ENCODE data around the gene P2RX7.
"Not testable (repeated sequence)": the region's sequence is repeated elsewhere in the genome, so short reads cannot be mapped to it uniquely, and the experiment has no call there.

P2RX7 gene

GRCh38 chr12:121139286-121139685, 6.6 kb downstream of the P2RX7 start:
- DNase-seq = no peak

GRCh38 chr12:121142171-121142950, 9.7 kb downstream of the P2RX7 start:
- DNase-seq = no peak

GRCh38 chr12:121144416-121144914, 11.8 kb downstream of the P2RX7 start:
- DNase-seq = no peak

- no peak for DNase-seq
Observed at GRCh38 chr12:121145221-121145620, 12.5 kb downstream of the P2RX7 start.

- not testable (repeated sequence) for DNase-seq
Observed at GRCh38 chr12:121149289-121149688, 16.6 kb downstream of the P2RX7 start.

- DNase-seq = no peak
Observed at GRCh38 chr12:121154793-121155375, 22.2 kb downstream of the P2RX7 start.

GRCh38 chr12:121156365-121156764, 23.7 kb downstream of the P2RX7 start:
- no peak for DNase-seq

GRCh38 chr12:121158085-121158484, 25.4 kb downstream of the P2RX7 start:
- DNase-seq = no peak

- not testable (repeated sequence) for DNase-seq
Observed at GRCh38 chr12:121158728-121159351, 26.2 kb downstream of the P2RX7 start.

GRCh38 chr12:121159467-121160307, 27.0 kb downstream of the P2RX7 start:
- no peak for DNase-seq

- DNase-seq = no peak
Observed at GRCh38 chr12:121162384-121162783, 29.7 kb downstream of the P2RX7 start.

GRCh38 chr12:121162985-121163384, 30.3 kb downstream of the P2RX7 start:
- DNase-seq = no peak

- DNase-seq = not testable (repeated sequence)
Observed at GRCh38 chr12:121164839-121165238, 32.2 kb downstream of the P2RX7 start.

- no peak for DNase-seq
Observed at GRCh38 chr12:121165316-121165715, 32.6 kb downstream of the P2RX7 start.

- DNase-seq = no peak
Observed at GRCh38 chr12:121166356-121166755, 33.7 kb downstream of the P2RX7 start.

GRCh38 chr12:121167232-121167820, 34.6 kb downstream of the P2RX7 start:
- no peak for DNase-seq

- no peak for DNase-seq
Observed at GRCh38 chr12:121167951-121168350, 35.3 kb downstream of the P2RX7 start.

- DNase-seq = no peak
Observed at GRCh38 chr12:121170151-121170550, 37.5 kb downstream of the P2RX7 start.

GRCh38 chr12:121170611-121171260, 38.1 kb downstream of the P2RX7 start:
- DNase-seq = no peak

- no peak for DNase-seq
Observed at GRCh38 chr12:121172145-121172544, 39.5 kb downstream of the P2RX7 start.

- DNase-seq = no peak
Observed at GRCh38 chr12:121175383-121176119, 42.9 kb downstream of the P2RX7 start.

All from NCI-H187 (cell line).